HG03469 (cell line): Measurements from ENCODE around the gene DNAJB6.

ENCODE experiments used
- ATAC-seq: cut with Tn5 transposase; IDR thresholded peaks from one replicate; pipeline ENCODE4 v1.9.1; 2021; ENCODE audit warnings: mild to moderate bottlenecking, moderate library complexity, moderate number of reproducible peaks; ENCODE audit not compliant: unreplicated experiment

The DNAJB6 gene

GRCh38 chr7:157425137-157425731, 88.4 kb downstream of the DNAJB6 start:
- no peak for ATAC-seq

GRCh38 chr7:157425761-157426160, 89.0 kb downstream of the DNAJB6 start:
- ATAC-seq, result no peak

GRCh38 chr7:157426463-157427301, 89.9 kb downstream of the DNAJB6 start:
- ATAC-seq, result no peak

- ATAC-seq, result no peak
Observed at GRCh38 chr7:157427811-157428553, 91.2 kb downstream of the DNAJB6 start.

- ATAC-seq, result no peak
Observed at GRCh38 chr7:157428554-157428945, 91.7 kb downstream of the DNAJB6 start.

GRCh38 chr7:157429001-157429679, 92.3 kb downstream of the DNAJB6 start:
- ATAC-seq, result no peak

- ATAC-seq, result no peak
Observed at GRCh38 chr7:157429680-157430224, 92.9 kb downstream of the DNAJB6 start.

GRCh38 chr7:157430721-157431120, 93.9 kb downstream of the DNAJB6 start:
- ATAC-seq, result no peak

GRCh38 chr7:157431173-157431950, 94.6 kb downstream of the DNAJB6 start:
- ATAC-seq, result no peak

GRCh38 chr7:157431951-157432540, 95.2 kb downstream of the DNAJB6 start:
- ATAC-seq, result no peak

GRCh38 chr7:157432541-157432956, 95.7 kb downstream of the DNAJB6 start:
- no peak for ATAC-seq

GRCh38 chr7:157432957-157433576, 96.3 kb downstream of the DNAJB6 start:
- no peak for ATAC-seq

GRCh38 chr7:157433628-157434027, 96.8 kb downstream of the DNAJB6 start:
- no peak for ATAC-seq

- no peak for ATAC-seq
Observed at GRCh38 chr7:157434231-157434630, 97.4 kb downstream of the DNAJB6 start.

GRCh38 chr7:157434701-157435100, 97.9 kb downstream of the DNAJB6 start:
- no peak for ATAC-seq

- ATAC-seq, result no peak
Observed at GRCh38 chr7:157436076-157436475, 99.3 kb downstream of the DNAJB6 start.

- no peak for ATAC-seq
Observed at GRCh38 chr7:157436763-157437480, 100.1 kb downstream of the DNAJB6 start.

GRCh38 chr7:157437519-157438061, 100.8 kb downstream of the DNAJB6 start:
- ATAC-seq, result no peak
